ENCODE measurements around the gene SCTR. TPM values are rescaled to one million over a fixed set of nuclear protein-coding genes. Genes with fewer than 3 reads are reported as not detected.

Gene SCTR
- total and polyA plus RNA-seq, 2 of the 13 experiments (the other 11 are each of a cell fraction or from before 2014, with no cell fraction given) = not detected

DNA sequence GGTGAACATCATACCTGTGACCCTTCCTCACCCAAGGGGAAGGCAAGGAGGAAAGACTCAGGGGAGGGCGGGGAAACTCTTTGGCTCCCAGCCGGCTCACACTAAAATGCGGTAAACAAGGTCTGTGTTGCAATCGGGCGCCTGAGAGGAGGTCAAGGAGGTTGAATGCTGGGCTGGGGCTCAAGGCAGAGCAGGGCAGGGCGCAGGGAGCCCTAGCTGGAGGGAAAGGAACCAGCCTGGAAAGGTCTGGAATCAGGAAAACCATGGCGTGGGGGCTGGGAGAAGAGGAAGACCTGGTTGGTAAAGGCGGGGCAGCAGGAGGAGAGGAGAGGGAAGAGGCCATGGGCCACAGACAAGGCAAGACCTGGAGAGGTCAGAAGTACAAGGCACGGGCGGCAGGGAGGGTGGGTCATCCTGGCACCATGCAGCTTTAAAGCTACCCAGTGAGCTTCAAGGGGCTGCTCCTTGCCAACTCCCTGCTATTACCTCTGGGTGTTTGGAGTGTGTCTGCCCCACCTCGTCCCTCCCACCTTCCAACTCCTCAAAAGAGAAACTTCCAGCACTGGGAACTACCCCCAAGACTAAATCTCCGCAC is 97.4 kb downstream of the SCTR start (continued):
- TF ChIP-seq SIN3B (IDR thresholded peaks at IDR 0.05; ENCODE audit: low read length) (no peak), ZNF749 (CRISPR knock-in tag; IDR thresholded peaks at IDR 0.05; ENCODE audit: borderline replicate concordance) (peak; percentile 59; the same call in 1 of the 2 replicates), MLLT10 (CRISPR knock-in tag; IDR thresholded peaks at IDR 0.05) (no peak), FOXO1 (CRISPR knock-in tag; IDR thresholded peaks at IDR 0.05) (peak; percentile 99), ZNF530 (CRISPR knock-in tag; IDR thresholded peaks at IDR 0.05; ENCODE audit: low read depth) (no peak), ZNF792 (CRISPR knock-in tag; IDR thresholded peaks at IDR 0.05) (no peak), HNRNPK (IDR thresholded peaks at IDR 0.05; ENCODE audit: low read depth, low read length, poor library complexity, severe bottlenecking) (no peak), RARA (CRISPR knock-in tag; IDR thresholded peaks at IDR 0.05) (peak; percentile 99), NCOA1 (CRISPR knock-in tag; IDR thresholded peaks at IDR 0.05) (no peak), ARID2 (CRISPR knock-in tag; IDR thresholded peaks at IDR 0.05; ENCODE audit: borderline replicate concordance) (no peak), IKZF1 (IDR thresholded peaks at IDR 0.05) (no peak), HES4 (CRISPR knock-in tag; IDR thresholded peaks at IDR 0.05; ENCODE audit: borderline replicate concordance) (no peak), IRX3 (CRISPR knock-in tag; IDR thresholded peaks at IDR 0.05; ENCODE audit: borderline replicate concordance, low read depth) (no peak), ZBTB8A (CRISPR knock-in tag; IDR thresholded peaks at IDR 0.05; ENCODE audit: borderline replicate concordance, low read depth) (no peak), ZFP37 (CRISPR knock-in tag; IDR thresholded peaks at IDR 0.05; ENCODE audit: borderline replicate concordance) (no peak), SAP130 (CRISPR knock-in tag; IDR thresholded peaks at IDR 0.05; ENCODE audit: low read depth) (peak; percentile 82), ZNF569 (CRISPR knock-in tag; IDR thresholded peaks at IDR 0.05; ENCODE audit: borderline replicate concordance) (no peak), ZNF572 (CRISPR knock-in tag; IDR thresholded peaks at IDR 0.05) (no peak), ZNF501 (CRISPR knock-in tag; IDR thresholded peaks at IDR 0.05) (peak; percentile 43; the same call in 1 of the 2 replicates), MIXL1 (CRISPR knock-in tag; IDR thresholded peaks at IDR 0.05) (no peak), SSRP1 (CRISPR knock-in tag; IDR thresholded peaks at IDR 0.05) (no peak), KAT7 (CRISPR knock-in tag; IDR thresholded peaks at IDR 0.05; ENCODE audit: borderline replicate concordance) (no peak)
- TF ChIP-seq, protein P1, sequence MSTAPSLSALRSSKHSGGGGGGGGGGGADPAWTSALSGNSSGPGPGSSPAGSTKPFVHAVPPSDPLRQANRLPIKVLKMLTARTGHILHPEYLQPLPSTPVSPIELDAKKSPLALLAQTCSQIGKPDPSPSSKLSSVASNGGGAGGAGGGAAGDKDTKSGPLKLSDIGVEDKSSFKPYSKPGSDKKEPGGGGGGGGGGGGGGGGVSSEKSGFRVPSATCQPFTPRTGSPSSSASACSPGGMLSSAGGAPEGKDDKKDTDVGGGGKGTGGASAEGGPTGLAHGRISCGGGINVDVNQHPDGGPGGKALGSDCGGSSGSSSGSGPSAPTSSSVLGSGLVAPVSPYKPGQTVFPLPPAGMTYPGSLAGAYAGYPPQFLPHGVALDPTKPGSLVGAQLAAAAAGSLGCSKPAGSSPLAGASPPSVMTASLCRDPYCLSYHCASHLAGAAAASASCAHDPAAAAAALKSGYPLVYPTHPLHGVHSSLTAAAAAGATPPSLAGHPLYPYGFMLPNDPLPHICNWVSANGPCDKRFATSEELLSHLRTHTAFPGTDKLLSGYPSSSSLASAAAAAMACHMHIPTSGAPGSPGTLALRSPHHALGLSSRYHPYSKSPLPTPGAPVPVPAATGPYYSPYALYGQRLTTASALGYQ (CRISPR knock-in tag; IDR thresholded peaks at IDR 0.05) = no peak
- TF ChIP-seq, protein P2, sequence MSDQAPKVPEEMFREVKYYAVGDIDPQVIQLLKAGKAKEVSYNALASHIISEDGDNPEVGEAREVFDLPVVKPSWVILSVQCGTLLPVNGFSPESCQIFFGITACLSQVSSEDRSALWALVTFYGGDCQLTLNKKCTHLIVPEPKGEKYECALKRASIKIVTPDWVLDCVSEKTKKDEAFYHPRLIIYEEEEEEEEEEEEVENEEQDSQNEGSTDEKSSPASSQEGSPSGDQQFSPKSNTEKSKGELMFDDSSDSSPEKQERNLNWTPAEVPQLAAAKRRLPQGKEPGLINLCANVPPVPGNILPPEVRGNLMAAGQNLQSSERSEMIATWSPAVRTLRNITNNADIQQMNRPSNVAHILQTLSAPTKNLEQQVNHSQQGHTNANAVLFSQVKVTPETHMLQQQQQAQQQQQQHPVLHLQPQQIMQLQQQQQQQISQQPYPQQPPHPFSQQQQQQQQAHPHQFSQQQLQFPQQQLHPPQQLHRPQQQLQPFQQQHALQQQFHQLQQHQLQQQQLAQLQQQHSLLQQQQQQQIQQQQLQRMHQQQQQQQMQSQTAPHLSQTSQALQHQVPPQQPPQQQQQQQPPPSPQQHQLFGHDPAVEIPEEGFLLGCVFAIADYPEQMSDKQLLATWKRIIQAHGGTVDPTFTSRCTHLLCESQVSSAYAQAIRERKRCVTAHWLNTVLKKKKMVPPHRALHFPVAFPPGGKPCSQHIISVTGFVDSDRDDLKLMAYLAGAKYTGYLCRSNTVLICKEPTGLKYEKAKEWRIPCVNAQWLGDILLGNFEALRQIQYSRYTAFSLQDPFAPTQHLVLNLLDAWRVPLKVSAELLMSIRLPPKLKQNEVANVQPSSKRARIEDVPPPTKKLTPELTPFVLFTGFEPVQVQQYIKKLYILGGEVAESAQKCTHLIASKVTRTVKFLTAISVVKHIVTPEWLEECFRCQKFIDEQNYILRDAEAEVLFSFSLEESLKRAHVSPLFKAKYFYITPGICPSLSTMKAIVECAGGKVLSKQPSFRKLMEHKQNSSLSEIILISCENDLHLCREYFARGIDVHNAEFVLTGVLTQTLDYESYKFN (CRISPR knock-in tag; conservative IDR thresholded peaks at IDR 0.05) = peak; percentile 77
- TF ChIP-seq, protein P3, sequence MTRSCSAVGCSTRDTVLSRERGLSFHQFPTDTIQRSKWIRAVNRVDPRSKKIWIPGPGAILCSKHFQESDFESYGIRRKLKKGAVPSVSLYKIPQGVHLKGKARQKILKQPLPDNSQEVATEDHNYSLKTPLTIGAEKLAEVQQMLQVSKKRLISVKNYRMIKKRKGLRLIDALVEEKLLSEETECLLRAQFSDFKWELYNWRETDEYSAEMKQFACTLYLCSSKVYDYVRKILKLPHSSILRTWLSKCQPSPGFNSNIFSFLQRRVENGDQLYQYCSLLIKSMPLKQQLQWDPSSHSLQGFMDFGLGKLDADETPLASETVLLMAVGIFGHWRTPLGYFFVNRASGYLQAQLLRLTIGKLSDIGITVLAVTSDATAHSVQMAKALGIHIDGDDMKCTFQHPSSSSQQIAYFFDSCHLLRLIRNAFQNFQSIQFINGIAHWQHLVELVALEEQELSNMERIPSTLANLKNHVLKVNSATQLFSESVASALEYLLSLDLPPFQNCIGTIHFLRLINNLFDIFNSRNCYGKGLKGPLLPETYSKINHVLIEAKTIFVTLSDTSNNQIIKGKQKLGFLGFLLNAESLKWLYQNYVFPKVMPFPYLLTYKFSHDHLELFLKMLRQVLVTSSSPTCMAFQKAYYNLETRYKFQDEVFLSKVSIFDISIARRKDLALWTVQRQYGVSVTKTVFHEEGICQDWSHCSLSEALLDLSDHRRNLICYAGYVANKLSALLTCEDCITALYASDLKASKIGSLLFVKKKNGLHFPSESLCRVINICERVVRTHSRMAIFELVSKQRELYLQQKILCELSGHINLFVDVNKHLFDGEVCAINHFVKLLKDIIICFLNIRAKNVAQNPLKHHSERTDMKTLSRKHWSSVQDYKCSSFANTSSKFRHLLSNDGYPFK (CRISPR knock-in tag; IDR thresholded peaks at IDR 0.05; ENCODE audit: borderline replicate concordance) = no peak
